ENCODE data around the gene CHEK2.

DNA sequence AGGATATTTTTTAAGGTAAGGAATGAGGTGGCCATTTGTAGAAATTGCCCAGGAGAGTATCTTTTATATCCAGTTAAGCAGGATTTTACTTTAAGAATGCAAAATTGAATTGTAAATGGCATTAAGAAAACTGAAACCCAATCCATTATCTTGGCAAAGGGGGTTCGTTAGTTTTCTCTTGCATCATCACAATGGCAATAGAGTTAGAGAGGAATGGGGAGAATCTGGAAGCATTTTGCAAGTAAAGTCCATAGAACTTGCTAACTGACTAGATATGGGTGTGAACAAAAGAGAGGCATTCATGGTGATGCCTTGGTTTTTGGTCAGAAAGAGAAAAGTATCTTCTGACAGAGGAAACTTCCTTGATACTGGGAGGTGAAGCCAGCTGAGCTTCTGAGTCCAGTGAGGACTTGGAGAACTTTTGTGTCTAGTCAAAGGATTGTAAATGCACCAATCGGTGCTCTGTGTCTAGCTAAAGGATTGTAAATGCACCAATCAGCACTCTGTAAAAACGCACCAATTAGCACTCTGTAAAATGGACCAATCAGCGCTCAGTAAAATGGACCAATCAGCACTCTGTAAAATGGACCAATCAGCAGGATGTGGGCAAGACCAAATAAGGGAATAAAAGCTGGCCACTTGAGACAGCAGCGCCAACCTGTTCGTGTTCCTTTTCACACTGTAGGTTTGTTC, 27.2 kb upstream of the CHEK2 start:
- TF ChIP-seq POLR2A (IDR thresholded peaks at IDR 0.05): no peak
- TF ChIP-seq, protein P1, sequence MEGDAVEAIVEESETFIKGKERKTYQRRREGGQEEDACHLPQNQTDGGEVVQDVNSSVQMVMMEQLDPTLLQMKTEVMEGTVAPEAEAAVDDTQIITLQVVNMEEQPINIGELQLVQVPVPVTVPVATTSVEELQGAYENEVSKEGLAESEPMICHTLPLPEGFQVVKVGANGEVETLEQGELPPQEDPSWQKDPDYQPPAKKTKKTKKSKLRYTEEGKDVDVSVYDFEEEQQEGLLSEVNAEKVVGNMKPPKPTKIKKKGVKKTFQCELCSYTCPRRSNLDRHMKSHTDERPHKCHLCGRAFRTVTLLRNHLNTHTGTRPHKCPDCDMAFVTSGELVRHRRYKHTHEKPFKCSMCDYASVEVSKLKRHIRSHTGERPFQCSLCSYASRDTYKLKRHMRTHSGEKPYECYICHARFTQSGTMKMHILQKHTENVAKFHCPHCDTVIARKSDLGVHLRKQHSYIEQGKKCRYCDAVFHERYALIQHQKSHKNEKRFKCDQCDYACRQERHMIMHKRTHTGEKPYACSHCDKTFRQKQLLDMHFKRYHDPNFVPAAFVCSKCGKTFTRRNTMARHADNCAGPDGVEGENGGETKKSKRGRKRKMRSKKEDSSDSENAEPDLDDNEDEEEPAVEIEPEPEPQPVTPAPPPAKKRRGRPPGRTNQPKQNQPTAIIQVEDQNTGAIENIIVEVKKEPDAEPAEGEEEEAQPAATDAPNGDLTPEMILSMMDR (IDR thresholded peaks at IDR 0.05): no peak

All from vagina (tissue), 2 donors.